Measurements from ENCODE around the gene GIMAP2.

- TF ChIP-seq CTCF (conservative IDR thresholded peaks at IDR 0.05 in 1 of 2, IDR thresholded peaks at IDR 0.05 in 1 of 2; ENCODE audit: low read depth in 1 of 2, low read length in 2 of 2) (no peak), EZH2 (IDR thresholded peaks at IDR 0.05; ENCODE audit: low read length, missing control alignments) (no peak)
Measured at GRCh38 chr7:150665896-150666295, 19.6 kb upstream of the GIMAP2 start.

All from fibroblast of lung (primary cell).